Immature natural killer cell (primary cell): ENCODE results near the gene MT1X. TPM values are rescaled to one million over a fixed set of nuclear protein-coding genes. Genes with fewer than 3 reads are reported as not detected.

Source experiments
- polyA plus RNA-seq, 3 donors: library from polyadenylated mRNA; unstranded; fragments of 300-500 nt; fragmentation: Illumina TruSeq; gene quantifications; one replicate each; pipeline ENCODE4 v1.2.3, GENCODE V29; 2021

MT1X gene
- polyA plus RNA-seq, 3 donors from 2014 or later: 23.2 to 73.5 (median 69.4) TPM

Other genes with a start within 250 kb of the MT1X start
- 10 to 100 TPM; 71.2 to 79.8 (median 76.8) TPM for gene NUDT21, start 231.1 kb upstream of the MT1X start, polyA plus RNA-seq
- 10 to 100 TPM; 61.1 to 96.7 (median 80.5) TPM for gene OGFOD1, start 230.9 kb upstream of the MT1X start, polyA plus RNA-seq
- gene BBS2, start 162.4 kb upstream of the MT1X start, polyA plus RNA-seq: 10 to 100 TPM; 16.9 to 25.6 (median 19.2) TPM
- gene MT4, start 117.4 kb upstream of the MT1X start, polyA plus RNA-seq: not detected
- not detected for gene MT3, start 92.9 kb upstream of the MT1X start, polyA plus RNA-seq
- 100 to 1,000 TPM; 139 to 321 (median 313) TPM for gene MT2A, start 73.9 kb upstream of the MT1X start, polyA plus RNA-seq
- 1 to 10 TPM in 2 of 3 donors, not detected in 1; 1.4 to 2.5 TPM for gene MT1E, start 56.7 kb upstream of the MT1X start, polyA plus RNA-seq
- gene MT1M, start 49.8 kb upstream of the MT1X start, polyA plus RNA-seq: not detected
- not detected for gene MT1A, start 43.8 kb upstream of the MT1X start, polyA plus RNA-seq
- gene MT1B, start 30.6 kb upstream of the MT1X start, polyA plus RNA-seq: not detected
- gene MT1F, start 24.5 kb upstream of the MT1X start, polyA plus RNA-seq: 10 to 100 TPM in 2 of 3 donors, 1 to 10 TPM in 1; 6.4 to 39.1 (median 20.6) TPM
- gene MT1G, start 14.4 kb upstream of the MT1X start, polyA plus RNA-seq: not detected
- not detected for gene MT1H, start 12.7 kb upstream of the MT1X start, polyA plus RNA-seq
- gene NUP93, start 47.7 kb downstream of the MT1X start, polyA plus RNA-seq: 10 to 100 TPM; 57.1 to 91.4 (median 68.3) TPM
- under 1 TPM in 1 of 3 donors, not detected in 2; 0.51 TPM for gene SLC12A3, start 182.7 kb downstream of the MT1X start, polyA plus RNA-seq
- gene HERPUD1, start 249.7 kb downstream of the MT1X start, polyA plus RNA-seq: 100 to 1,000 TPM in 2 of 3 donors, 10 to 100 TPM in 1; 89.0 to 157 (median 120) TPM